GM20000 (cell line): ENCODE results near the gene MYPN.
A peak's percentile ranks its signal among the peaks of the same experiment; 100 is the strongest.
"Not testable (repeated sequence)": the region's sequence is repeated elsewhere in the genome, so short reads cannot be mapped to it uniquely, and the experiment has no call there.

Experiments used
- DNase-seq: peaks from one replicate; pipeline ENCODE4 v3.0.0; 2012; ENCODE audit warnings: low spot score
- TF ChIP-seq, protein P1 (sequence below): IDR thresholded peaks from 2 replicates; pipeline ENCODE4 v1.5.1; 2012; ENCODE audit warnings: mild to moderate bottlenecking, control low read depth; ENCODE audit errors: extremely low read depth, missing control alignments

The MYPN gene

DNA sequence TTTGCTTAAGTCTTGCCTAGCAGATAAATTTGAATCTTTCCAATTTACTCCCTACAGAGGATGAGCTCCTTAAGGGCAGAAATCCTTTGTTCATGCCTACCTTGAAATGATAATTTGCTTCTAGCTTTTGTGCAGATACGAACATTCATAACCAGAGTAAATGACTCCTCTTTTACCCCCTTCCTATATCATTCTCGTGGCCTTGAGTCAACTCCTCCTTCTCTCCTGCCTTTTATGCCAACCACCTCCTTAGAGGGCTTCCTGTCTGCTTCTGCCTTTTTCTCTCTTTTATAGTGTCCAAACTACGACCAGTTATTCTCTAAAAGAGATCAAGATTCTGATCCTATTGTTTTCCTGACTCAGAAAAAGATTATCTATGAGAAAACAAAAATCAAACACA is 36.4 kb downstream of the MYPN start:
- DNase-seq: no peak
- TF ChIP-seq, protein P1, sequence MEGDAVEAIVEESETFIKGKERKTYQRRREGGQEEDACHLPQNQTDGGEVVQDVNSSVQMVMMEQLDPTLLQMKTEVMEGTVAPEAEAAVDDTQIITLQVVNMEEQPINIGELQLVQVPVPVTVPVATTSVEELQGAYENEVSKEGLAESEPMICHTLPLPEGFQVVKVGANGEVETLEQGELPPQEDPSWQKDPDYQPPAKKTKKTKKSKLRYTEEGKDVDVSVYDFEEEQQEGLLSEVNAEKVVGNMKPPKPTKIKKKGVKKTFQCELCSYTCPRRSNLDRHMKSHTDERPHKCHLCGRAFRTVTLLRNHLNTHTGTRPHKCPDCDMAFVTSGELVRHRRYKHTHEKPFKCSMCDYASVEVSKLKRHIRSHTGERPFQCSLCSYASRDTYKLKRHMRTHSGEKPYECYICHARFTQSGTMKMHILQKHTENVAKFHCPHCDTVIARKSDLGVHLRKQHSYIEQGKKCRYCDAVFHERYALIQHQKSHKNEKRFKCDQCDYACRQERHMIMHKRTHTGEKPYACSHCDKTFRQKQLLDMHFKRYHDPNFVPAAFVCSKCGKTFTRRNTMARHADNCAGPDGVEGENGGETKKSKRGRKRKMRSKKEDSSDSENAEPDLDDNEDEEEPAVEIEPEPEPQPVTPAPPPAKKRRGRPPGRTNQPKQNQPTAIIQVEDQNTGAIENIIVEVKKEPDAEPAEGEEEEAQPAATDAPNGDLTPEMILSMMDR: no peak

DNA sequence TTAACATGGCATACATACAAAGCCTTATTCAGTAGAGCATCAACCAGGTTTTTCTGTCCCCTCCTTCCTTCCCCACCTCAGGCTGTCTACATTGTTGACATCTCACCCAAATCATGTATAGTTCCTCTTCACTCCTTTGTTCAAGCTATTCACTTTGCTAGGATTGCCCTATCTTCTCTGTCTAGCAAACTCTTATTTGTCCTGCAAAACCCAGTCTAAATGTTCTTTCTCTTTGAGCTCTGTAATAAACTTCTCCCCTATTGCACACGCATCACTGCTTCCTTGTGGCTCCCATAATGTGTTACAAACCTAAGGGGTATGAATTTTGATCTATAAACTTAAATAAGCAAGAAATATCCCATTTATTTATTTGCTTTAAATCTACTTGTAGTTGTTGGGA is 36.8 kb downstream of the MYPN start:
- TF ChIP-seq, protein P1: no peak
- DNase-seq: no peak

DNA sequence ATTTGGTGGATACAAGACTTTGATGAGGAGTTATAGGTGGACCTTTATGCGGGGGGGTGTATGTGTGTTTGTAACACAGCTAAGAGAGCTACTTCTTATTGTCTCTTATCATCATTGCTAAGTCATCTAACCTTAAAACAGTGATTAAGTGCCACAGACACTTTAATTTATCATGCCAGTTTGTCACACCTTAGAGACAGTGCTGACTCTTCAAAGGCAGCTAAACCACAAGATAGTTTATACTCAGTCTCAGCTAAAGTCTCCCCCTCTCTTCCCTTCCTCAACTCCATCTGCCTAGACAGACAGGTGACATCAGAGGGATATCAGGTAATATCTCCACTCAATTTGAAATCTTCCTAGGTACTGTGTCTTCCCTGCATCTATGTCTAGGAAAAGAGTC is 42.2 kb downstream of the MYPN start:
- DNase-seq: no peak
- TF ChIP-seq, protein P1: no peak

DNA sequence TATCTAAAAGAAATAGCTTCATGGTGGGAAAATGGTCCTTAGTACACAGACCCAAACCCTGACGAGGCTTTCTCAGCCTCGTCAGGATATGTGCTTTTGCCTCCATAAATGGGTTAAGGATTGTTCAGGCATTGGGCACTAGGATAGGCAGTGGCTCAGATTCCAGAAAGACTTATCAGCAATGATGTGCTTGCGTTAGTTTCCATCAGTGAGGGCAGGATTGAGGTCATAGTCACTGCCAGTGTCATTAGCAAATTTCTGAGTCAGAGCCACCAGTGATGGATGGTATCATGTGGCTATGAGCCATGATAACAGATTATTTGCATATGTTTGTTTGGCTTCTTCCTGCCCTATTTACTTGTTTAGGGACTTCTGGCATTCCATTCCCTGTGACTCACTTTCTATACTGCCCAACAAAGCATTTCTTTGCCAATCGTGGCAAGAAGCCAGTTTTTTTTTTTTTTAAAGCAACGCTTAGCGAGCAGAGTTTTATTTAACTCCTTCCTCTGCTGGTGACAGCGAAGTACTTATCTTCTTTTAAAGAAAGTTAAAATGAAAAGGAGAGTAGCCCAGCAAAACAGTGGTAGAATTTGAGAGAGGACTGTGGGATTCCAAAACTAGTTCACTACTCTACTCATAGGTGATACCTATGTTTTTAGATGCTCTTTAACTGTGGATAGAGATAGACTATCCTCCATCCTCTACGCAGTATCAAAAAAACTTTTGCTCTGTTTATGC is 44.4 kb downstream of the MYPN start:
- TF ChIP-seq, protein P1: no peak
- DNase-seq: no peak

DNA sequence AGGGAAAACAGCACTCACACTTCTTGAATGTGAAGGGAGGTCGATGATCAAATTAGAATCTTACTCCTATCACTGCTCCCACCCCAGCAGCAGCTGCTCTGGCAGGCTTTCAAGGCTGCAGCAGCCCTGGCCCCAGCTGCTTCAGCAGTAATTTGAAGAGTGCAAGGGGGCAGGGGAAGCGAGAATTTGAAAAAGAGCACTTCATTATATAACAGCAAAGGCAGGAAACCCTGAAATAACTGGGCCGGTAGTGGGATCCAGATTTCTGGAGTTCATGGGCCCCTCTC is 44.9 kb downstream of the MYPN start:
- TF ChIP-seq, protein P1: no peak
- DNase-seq: no peak

DNA sequence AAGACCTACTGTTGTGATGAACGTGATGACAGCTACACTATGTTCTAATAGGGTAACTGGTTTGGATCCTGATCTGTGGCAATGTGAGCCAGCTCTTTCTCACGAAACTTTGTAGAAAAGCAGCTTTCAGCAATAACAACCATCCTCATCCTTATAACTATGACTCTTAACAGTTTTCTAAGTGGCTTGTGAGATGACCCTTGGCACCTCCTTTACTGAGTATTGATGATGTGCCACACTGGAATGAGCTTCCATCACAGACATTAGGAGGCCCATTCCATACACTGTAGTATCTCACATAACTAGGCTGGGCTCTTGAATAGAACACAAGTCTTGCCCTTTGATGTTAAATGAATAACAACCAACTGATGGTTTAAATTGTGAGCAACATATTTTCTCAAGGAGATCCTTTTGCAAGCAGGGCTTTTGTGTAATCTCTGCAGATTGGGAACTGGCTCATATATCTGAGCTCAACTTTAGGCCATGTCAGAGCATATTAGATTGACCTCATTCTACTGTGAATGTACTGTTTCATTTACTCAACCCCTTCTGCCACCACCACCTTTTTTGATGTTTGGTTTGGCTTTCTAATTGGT is 46.4 kb downstream of the MYPN start:
- DNase-seq: no peak
- TF ChIP-seq, protein P1: no peak

DNA sequence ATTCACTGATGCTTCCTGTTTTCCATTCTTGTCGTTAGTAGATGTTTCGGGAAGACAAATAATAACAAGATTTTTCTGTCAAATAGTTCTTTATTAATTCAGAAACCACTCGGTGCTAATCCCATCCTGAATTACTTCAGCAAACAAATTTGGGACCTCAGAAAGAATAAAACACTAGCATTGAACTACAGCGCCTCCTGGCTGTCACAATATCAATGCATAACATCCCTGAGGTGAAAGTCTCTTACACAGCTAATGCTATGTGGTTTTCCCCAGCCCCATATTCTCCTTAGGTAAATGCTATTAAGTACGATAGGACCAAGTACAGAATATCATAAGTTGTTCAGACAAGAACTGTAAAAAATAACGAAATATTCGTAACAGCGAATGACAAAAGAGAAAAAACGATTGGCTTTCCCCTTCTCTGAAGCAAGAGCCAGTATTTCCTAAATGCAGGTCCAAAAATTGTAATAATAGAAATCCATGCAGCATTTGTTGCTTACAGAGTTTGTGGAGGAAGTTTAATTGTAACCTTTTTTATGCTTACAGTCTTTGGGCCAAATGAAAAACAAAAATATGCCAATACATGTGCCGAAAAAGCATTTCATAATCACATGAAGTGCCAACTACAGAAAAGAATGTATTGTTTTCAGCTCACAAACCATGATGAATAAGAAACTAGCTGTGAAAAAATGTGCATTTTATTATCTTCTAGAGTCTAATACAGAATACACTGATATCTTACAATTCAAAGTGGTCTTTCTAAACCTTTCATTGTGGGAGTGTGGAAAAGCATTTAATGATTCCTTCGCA is 47.3 kb downstream of the MYPN start:
- DNase-seq: peak; percentile 47
- TF ChIP-seq, protein P1: peak; percentile 52

DNA sequence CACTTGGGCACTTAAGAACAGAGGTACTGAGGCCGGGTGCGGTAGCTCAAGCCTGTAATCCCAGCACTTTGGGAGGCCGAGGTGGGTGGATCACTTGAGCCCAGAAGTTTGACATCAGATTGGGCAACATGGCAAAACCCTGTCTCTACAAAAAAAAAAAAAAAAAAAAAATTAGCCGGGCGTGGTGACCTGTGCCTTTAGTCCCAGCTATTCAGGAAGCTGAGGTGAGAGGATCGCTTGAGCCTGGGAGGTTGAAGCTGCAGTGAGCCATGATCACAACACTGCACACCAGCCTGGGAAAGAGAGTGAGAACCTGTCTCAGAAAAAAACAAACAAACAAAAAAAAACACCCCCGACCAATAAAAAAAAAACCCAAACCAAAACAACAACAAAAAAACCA is 48.2 kb downstream of the MYPN start:
- not testable (repeated sequence) for DNase-seq
